Osteoblast (primary cell): ENCODE measurements around the gene LTB4R2. TPM values are rescaled to one million over a fixed set of nuclear protein-coding genes. Genes with fewer than 3 reads are reported as not detected.

Experiments
- DNase-seq: peaks from one replicate; pipeline ENCODE4 v3.0.0; 2011; ENCODE audit warnings: low spot score, mixed read lengths; ENCODE audit not compliant: insufficient read length; ENCODE audit errors: missing footprints
- H2AFZ ChIP-seq: 2 replicates; pipeline ENCODE4 v1.6.0; 2011; ENCODE audit warnings: mild to moderate bottlenecking, low read length
- H3K27ac ChIP-seq: 2 replicates; pipeline ENCODE4 v1.5.1; 2011; ENCODE audit warnings: mild to moderate bottlenecking, low read depth, low read length, moderate library complexity
- H3K27me3 ChIP-seq: 2 replicates; pipeline ENCODE4 v1.6.0; 2012; ENCODE audit warnings: mild to moderate bottlenecking, control low read depth, inconsistent platforms, low read length, moderate library complexity; ENCODE audit not compliant: insufficient read depth
- H3K36me3 ChIP-seq: 2 replicates; pipeline ENCODE4 v1.5.1; 2011; ENCODE audit warnings: mild to moderate bottlenecking, low read length, control low read depth, moderate library complexity; ENCODE audit not compliant: insufficient read depth
- H3K4me1 ChIP-seq: 2 replicates; pipeline ENCODE4 v1.5.1; 2011; ENCODE audit warnings: mild to moderate bottlenecking, low read length, control low read depth, moderate library complexity; ENCODE audit not compliant: insufficient read depth
- H3K4me2 ChIP-seq: 2 replicates; pipeline ENCODE4 v1.6.0; 2011; ENCODE audit warnings: mild to moderate bottlenecking, low read length; ENCODE audit not compliant: insufficient read depth
- H3K4me3 ChIP-seq: fragments of 200-600 bp; sonication (generic); 3 replicates; pipeline ENCODE4 v1.5.1; 2012; ENCODE audit warnings: mild to moderate bottlenecking, low read length, inconsistent platforms; ENCODE audit not compliant: insufficient read depth
- H3K79me2 ChIP-seq: 2 replicates; pipeline ENCODE4 v1.6.0; 2012; ENCODE audit warnings: mild to moderate bottlenecking, low read length, control low read depth, inconsistent platforms; ENCODE audit not compliant: insufficient read depth
- H3K9me3 ChIP-seq: 2 replicates; pipeline ENCODE4 v1.5.1; 2011; ENCODE audit warnings: low read depth, low read length, control low read depth
- H4K20me1 ChIP-seq: 2 replicates; pipeline ENCODE4 v1.6.0; 2012; ENCODE audit warnings: mild to moderate bottlenecking, low read length, control low read depth; ENCODE audit not compliant: insufficient read depth
- CTCF ChIP-seq: IDR thresholded peaks from 2 replicates; pipeline ENCODE4 v1.5.1; 2011; ENCODE audit warnings: mild to moderate bottlenecking, low read depth, low read length, moderate library complexity; ENCODE audit errors: extremely low read depth
- total RNA-seq: library from RNA; depleted of rRNA; stranded (reverse); fragments of >200 nt; gene quantifications from 2 replicates; pipeline ENCODE4 v1.2.3, GENCODE V29; 2012

The LTB4R2 gene
- total RNA-seq, 1 donor, result 5.1 TPM

- H3K4me2 ChIP-seq, result no peak overlapping the region
- no peak overlapping the region for H3K27ac ChIP-seq
- H3K4me3 ChIP-seq, result no peak overlapping the region
- H3K36me3 ChIP-seq, result peaks cover 5% of the 10 kb centered on the region
- H3K9me3 ChIP-seq, result no peaks in the 10 kb centered on the region
- no peaks in the 10 kb centered on the region for H3K27me3 ChIP-seq
- H3K4me1 ChIP-seq, result peaks cover 11% of the 10 kb centered on the region
- DNase-seq, result no peak
- H2AFZ ChIP-seq, result no peak overlapping the region
- no peaks in the 10 kb centered on the region for H3K79me2 ChIP-seq
- no peaks in the 10 kb centered on the region for H4K20me1 ChIP-seq
- no peak for TF ChIP-seq CTCF
Measured at GRCh38 chr14:24329736-24330135, 19.8 kb downstream of the LTB4R2 start.

- Histone ChIP-seq H3K79me2 (peaks cover 4% of the 10 kb centered on the region), H3K4me3 (no peak overlapping the region), H3K9me3 (no peaks in the 10 kb centered on the region), H3K4me2 (no peak overlapping the region), H3K4me1 (peaks cover 22% of the 10 kb centered on the region), H3K36me3 (no peaks in the 10 kb centered on the region), H3K27ac (no peak overlapping the region), H3K27me3 (no peaks in the 10 kb centered on the region), H2AFZ (no peak overlapping the region), H4K20me1 (no peaks in the 10 kb centered on the region)
- no peak for DNase-seq
- no peak for TF ChIP-seq CTCF
Measured at GRCh38 chr14:24330973-24331674, 21.2 kb downstream of the LTB4R2 start.

GRCh38 chr14:24331731-24332267 is 21.9 kb downstream of the LTB4R2 start:
- H2AFZ ChIP-seq, result no peak overlapping the region
- H3K9me3 ChIP-seq, result no peaks in the 10 kb centered on the region
- peaks cover 4% of the 10 kb centered on the region for H3K79me2 ChIP-seq
- H4K20me1 ChIP-seq, result no peaks in the 10 kb centered on the region
- H3K4me3 ChIP-seq, result no peak overlapping the region
- H3K4me2 ChIP-seq, result peak overlapping the region; percentile 93
- no peaks in the 10 kb centered on the region for H3K27me3 ChIP-seq
- TF ChIP-seq CTCF, result no peak
- peaks cover 24% of the 10 kb centered on the region for H3K4me1 ChIP-seq
- H3K36me3 ChIP-seq, result no peaks in the 10 kb centered on the region
- DNase-seq, result peak; percentile 81
- no peak overlapping the region for H3K27ac ChIP-seq

- Histone ChIP-seq H4K20me1 (no peaks in the 10 kb centered on the region), H3K4me1 (peaks cover 24% of the 10 kb centered on the region), H3K4me3 (peak overlapping the region; percentile 41), H2AFZ (peak overlapping the region; percentile 15), H3K27me3 (no peaks in the 10 kb centered on the region), H3K79me2 (peaks cover 4% of the 10 kb centered on the region), H3K9me3 (no peaks in the 10 kb centered on the region), H3K27ac (no peak overlapping the region), H3K4me2 (peak overlapping the region; percentile 93), H3K36me3 (no peaks in the 10 kb centered on the region)
- DNase-seq, result peak; percentile 98
- peak; percentile 69 for TF ChIP-seq CTCF
Measured at GRCh38 chr14:24332268-24332993, 22.5 kb downstream of the LTB4R2 start.
